ENCODE measurements around the gene C10orf105.

- TF ChIP-seq TAF1 (IDR thresholded peaks at IDR 0.05; ENCODE audit: borderline replicate concordance, insufficient read depth, low read length) = no peak
- no peak for TF ChIP-seq POLR2AphosphoS5 (IDR thresholded peaks at IDR 0.05; ENCODE audit: low read depth, low read length)
- TF ChIP-seq REST (IDR thresholded peaks at IDR 0.05; ENCODE audit: insufficient read depth in 1 of 2, low read depth in 2 of 2, low read length in 2 of 2) = no peak
- no peak for TF ChIP-seq SIN3A (IDR thresholded peaks at IDR 0.05; ENCODE audit: borderline replicate concordance, insufficient read depth, low read length)
These were observed 35.0 kb upstream of the C10orf105 start for GRCh38 chr10:71754562-71754961.
